ENCODE results near the gene FLNB. TPM values are rescaled to one million over a fixed set of nuclear protein-coding genes. Genes with fewer than 3 reads are reported as not detected.
A peak's percentile ranks its signal among the peaks of the same experiment; 100 is the strongest.

FLNB gene
- total and polyA plus RNA-seq, 2 of the 4 experiments (the other 2 are of a cell fraction), result 78.0 to 136 TPM

DNA sequence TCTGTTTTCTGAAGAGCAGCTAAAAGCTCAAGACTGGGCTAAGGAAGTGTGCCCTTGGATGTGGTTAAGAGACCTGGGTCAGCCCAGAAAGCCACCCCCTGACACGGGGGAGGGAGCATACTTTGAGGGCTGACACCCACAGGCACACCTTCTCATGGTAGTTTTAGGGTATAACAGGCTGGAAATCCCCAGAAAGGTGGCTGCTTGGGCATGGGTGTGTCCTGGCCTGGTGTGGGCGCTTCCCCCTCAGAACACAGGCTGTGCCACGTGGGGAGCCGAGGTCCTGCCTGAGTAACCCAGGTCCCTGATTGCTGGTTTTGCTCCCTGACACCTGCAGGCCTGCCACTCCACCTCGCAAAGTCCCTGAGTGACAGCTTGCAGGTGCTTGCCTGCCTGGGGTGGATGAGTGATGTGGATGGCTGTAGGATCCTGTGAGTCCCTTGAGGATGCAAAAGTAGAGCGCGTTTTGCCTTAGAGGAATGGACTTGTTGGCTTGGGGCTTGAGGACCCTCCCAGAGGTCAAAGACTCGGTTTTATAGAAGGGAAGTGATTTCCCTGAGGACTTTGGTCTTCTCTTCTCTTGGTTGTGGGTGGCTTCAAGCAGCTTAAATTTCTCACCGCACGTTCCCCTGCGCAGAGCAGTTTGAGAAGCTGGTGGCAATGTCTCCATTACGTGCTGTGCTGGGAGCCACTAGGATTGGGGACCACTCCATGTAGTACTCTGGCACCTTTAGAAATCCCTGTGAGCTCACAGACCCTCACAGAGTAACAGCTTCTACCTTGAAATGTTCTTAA lies 108.1 kb downstream of the FLNB start:
- no peak overlapping the region for H3K56ac ChIP-seq (ENCODE audit: extremely low read depth, insufficient read depth, low read length)
- H3K27me3 ChIP-seq (ENCODE audit: control insufficient read depth, insufficient read depth, low read length), result no peaks in the 10 kb centered on the region
- in situ Hi-C loops (cut with MboI; ENCODE audit: low sequenced_read_pairs) (no loop called here), intact Hi-C loops (cut with micrococcal nuclease) (loop anchor here (2.0 to 10.0 kb wide), 2 partner anchors 108 to 252 kb away; partner anchors contain the start of gene FLNB), dilution Hi-C loops (cut with HindIII; ENCODE audit: low sequenced_read_pairs, unreplicated experiment) (no loop called here)
- peaks cover 52 to 60% of the 10 kb centered on the region in 2 experiments for H3K79me1 ChIP-seq (ENCODE audit: low read depth in 1 of 2, low read length in 2 of 2)
- no peak overlapping the region for H2BK5ac ChIP-seq (ENCODE audit: low read depth, low read length, poor library complexity, severe bottlenecking)
- no peaks in the 10 kb centered on the region for H3K9me3 ChIP-seq (ENCODE audit: control insufficient read depth, insufficient read depth, low read length)
- no peak overlapping the region for H2BK15ac ChIP-seq (ENCODE audit: low read depth, low read length)
- no peak overlapping the region; a peak in 1 of 4 replicates for H4K8ac ChIP-seq (ENCODE audit: low read depth in 2 of 2, low read length in 2 of 2)
- DNase-seq, result no peak
- 0 out of 2 replicates have a peak overlapping the region, but pooled peaks have one; percentile 6 for H2BK20ac ChIP-seq (ENCODE audit: low read depth, low read length)
- no peak overlapping the region for H3K23ac ChIP-seq (ENCODE audit: low read depth, low read length)
- 0 out of 2 replicates have a peak, but pooled peaks cover 6% of the 10 kb centered on the region for H4K20me1 ChIP-seq (ENCODE audit: insufficient read depth, low read length)
- H3K4ac ChIP-seq (ENCODE audit: low read depth, low read length), result peak overlapping the region; percentile 57; the same call in 1 of the 2 replicates
- no peak overlapping the region for H3K18ac ChIP-seq (ENCODE audit: low read depth, low read length)
- peaks cover 67% of the 10 kb centered on the region for H3K36me3 ChIP-seq (ENCODE audit: control insufficient read depth, insufficient read depth, low read length)
- no TSS peak for BruUV-seq (replicated peaks)
- ChIA-PET CTCF (interaction anchor here (0.6 kb wide), 1 partner anchor 38 kb away, joined by 3 read pairs; no protein-coding TSS in a partner anchor), POLR2A (ENCODE audit: unreplicated experiment) (no interaction called here)
- H2AK5ac ChIP-seq (ENCODE audit: low read depth, low read length), result peak overlapping the region; percentile 23; the same call in 1 of the 2 replicates
- H2BK120ac ChIP-seq (ENCODE audit: low read depth, low read length), result peak overlapping the region; percentile 1; the same call in 1 of the 2 replicates
- H3K9ac ChIP-seq (ENCODE audit: low read depth, low read length), result no peak overlapping the region
- H4K5ac ChIP-seq (ENCODE audit: low read depth, low read length), result no peak overlapping the region
- H3K4me2 ChIP-seq (ENCODE audit: low read depth, low read length), result peak overlapping the region; percentile 34; the same call in 1 of the 2 replicates
- H2AK9ac ChIP-seq (replicated peaks; ENCODE audit: low read depth, low read length, poor library complexity), result no peak overlapping the region
- peaks cover 17% of the 10 kb centered on the region for H3K4me1 ChIP-seq (ENCODE audit: control insufficient read depth, insufficient read depth, low read length)
- no peak overlapping the region for H3K4me3 ChIP-seq (ENCODE audit: insufficient read depth, low read depth, low read length)
- ATAC-seq (ENCODE audit: low read depth), result no peak
- H4K91ac ChIP-seq (ENCODE audit: insufficient read depth, low read depth, low read length), result no peak overlapping the region
- peak overlapping the region; percentile 5; the same call in 1 of the 2 replicates for H3K27ac ChIP-seq (ENCODE audit: insufficient read depth, low read length)
- H2AFZ ChIP-seq (replicated peaks; ENCODE audit: low read length, poor library complexity), result no peak overlapping the region
- peaks cover 24% of the 10 kb centered on the region for H3K9me1 ChIP-seq (ENCODE audit: insufficient read depth, low read length)
- WGBS, 2 experiments (ENCODE audit: extremely low coverage in 2 of 2, insufficient read length in 1 of 2), result 90% methylated on average over 6 of the region's 12 CpGs; no CpG with 5 or more reads in 1 of the 2 experiments
- H3K14ac ChIP-seq (replicated peaks; ENCODE audit: low read depth, low read length), result peak overlapping the region; percentile 27; the same call in 1 of the 2 replicates
- TF ChIP-seq RFX5 (IDR thresholded peaks at IDR 0.05; ENCODE audit: low read depth, low read length), result no peak
- TF ChIP-seq MAZ (IDR thresholded peaks at IDR 0.05; ENCODE audit: borderline replicate concordance, low read depth, low read length), result no peak
- TF ChIP-seq MAFK (IDR thresholded peaks at IDR 0.05; ENCODE audit: low read depth, low read length), result no peak
- no peak for TF ChIP-seq POLR2A (IDR thresholded peaks at IDR 0.05; ENCODE audit: low read depth, low read length)
- no peak for TF ChIP-seq FOS (IDR thresholded peaks at IDR 0.05; ENCODE audit: low read depth, low read length)
- TF ChIP-seq SMC3 (IDR thresholded peaks at IDR 0.05; ENCODE audit: low read depth, low read length), result no peak
- TF ChIP-seq, protein P1, sequence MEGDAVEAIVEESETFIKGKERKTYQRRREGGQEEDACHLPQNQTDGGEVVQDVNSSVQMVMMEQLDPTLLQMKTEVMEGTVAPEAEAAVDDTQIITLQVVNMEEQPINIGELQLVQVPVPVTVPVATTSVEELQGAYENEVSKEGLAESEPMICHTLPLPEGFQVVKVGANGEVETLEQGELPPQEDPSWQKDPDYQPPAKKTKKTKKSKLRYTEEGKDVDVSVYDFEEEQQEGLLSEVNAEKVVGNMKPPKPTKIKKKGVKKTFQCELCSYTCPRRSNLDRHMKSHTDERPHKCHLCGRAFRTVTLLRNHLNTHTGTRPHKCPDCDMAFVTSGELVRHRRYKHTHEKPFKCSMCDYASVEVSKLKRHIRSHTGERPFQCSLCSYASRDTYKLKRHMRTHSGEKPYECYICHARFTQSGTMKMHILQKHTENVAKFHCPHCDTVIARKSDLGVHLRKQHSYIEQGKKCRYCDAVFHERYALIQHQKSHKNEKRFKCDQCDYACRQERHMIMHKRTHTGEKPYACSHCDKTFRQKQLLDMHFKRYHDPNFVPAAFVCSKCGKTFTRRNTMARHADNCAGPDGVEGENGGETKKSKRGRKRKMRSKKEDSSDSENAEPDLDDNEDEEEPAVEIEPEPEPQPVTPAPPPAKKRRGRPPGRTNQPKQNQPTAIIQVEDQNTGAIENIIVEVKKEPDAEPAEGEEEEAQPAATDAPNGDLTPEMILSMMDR (conservative IDR thresholded peaks at IDR 0.05; ENCODE audit: low read depth, low read length), result no peak
- TF ChIP-seq NFE2L2 (IDR thresholded peaks at IDR 0.05; ENCODE audit: low read depth, low read length), result no peak
- no peak for TF ChIP-seq BHLHE40 (IDR thresholded peaks at IDR 0.05; ENCODE audit: low read depth, low read length)
- TF ChIP-seq RCOR1 (IDR thresholded peaks at IDR 0.05; ENCODE audit: insufficient replicate concordance, low read length), result no peak
- TF ChIP-seq MXI1 (IDR thresholded peaks at IDR 0.05; ENCODE audit: borderline replicate concordance, low read depth, low read length), result no peak
- no peak for TF ChIP-seq CHD1 (IDR thresholded peaks at IDR 0.05; ENCODE audit: low read depth, low read length)
- TF ChIP-seq CEBPB (IDR thresholded peaks at IDR 0.05; ENCODE audit: low read depth, low read length), result no peak
- TF ChIP-seq, protein P2, sequence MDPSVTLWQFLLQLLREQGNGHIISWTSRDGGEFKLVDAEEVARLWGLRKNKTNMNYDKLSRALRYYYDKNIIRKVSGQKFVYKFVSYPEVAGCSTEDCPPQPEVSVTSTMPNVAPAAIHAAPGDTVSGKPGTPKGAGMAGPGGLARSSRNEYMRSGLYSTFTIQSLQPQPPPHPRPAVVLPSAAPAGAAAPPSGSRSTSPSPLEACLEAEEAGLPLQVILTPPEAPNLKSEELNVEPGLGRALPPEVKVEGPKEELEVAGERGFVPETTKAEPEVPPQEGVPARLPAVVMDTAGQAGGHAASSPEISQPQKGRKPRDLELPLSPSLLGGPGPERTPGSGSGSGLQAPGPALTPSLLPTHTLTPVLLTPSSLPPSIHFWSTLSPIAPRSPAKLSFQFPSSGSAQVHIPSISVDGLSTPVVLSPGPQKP (IDR thresholded peaks at IDR 0.05; ENCODE audit: borderline replicate concordance, low read depth, low read length), result no peak
- TF ChIP-seq RAD21 (IDR thresholded peaks at IDR 0.05; ENCODE audit: low read length), result no peak
